SHP77 treated with DMSO at 0.1 percent for 48 hours (cell line): ENCODE measurements around the gene BEX5.
"Not testable (repeated sequence)": the region's sequence is repeated elsewhere in the genome, so short reads cannot be mapped to it uniquely, and the experiment has no call there.

Experiments
- DNase-seq: peaks from one replicate; lab custom pipeline; 2025; lab: John Stamatoyannopoulos, UW

BEX5 gene

GRCh38 chrX:102155806-102156179 is at the start of gene BEX5:
Gene BEX5, minus strand, starts transcription at chrX:102155977. Its CDS starts 1,712 bp downstream, at chrX:102154265.
- DNase-seq = peak; percentile 53

- no peak for DNase-seq
Measured at GRCh38 chrX:102185967-102186720, 30.4 kb upstream of the BEX5 start.

GRCh38 chrX:102154900-102155805 is 624 bp downstream of the BEX5 start:
- no peak for DNase-seq

- DNase-seq = peak; percentile 16
Measured at GRCh38 chrX:102154218-102154860, 1.4 kb downstream of the BEX5 start.

- not testable (repeated sequence) for DNase-seq
Measured at GRCh38 chrX:102142274-102142673, 13.5 kb downstream of the BEX5 start, which contains the start of gene TCEAL6. Gene TCEAL6, minus strand, starts transcription at chrX:102142481.

GRCh38 chrX:102141631-102142030 is 14.1 kb downstream of the BEX5 start:
- not testable (repeated sequence) for DNase-seq

GRCh38 chrX:102140876-102141275 is 14.9 kb downstream of the BEX5 start:
- not testable (repeated sequence) for DNase-seq

- DNase-seq = no peak
Measured at GRCh38 chrX:102138064-102138463, 17.7 kb downstream of the BEX5 start.

GRCh38 chrX:102129473-102129872 is 26.3 kb downstream of the BEX5 start:
- no peak for DNase-seq

GRCh38 chrX:102126863-102127262 is 28.9 kb downstream of the BEX5 start:
- no peak for DNase-seq

GRCh38 chrX:102126080-102126818 is 29.5 kb downstream of the BEX5 start:
- not testable (repeated sequence) for DNase-seq

GRCh38 chrX:102125436-102125835 is 30.3 kb downstream of the BEX5 start, which contains the start of gene TCEAL2:
Gene TCEAL2, plus strand, starts transcription at chrX:102125679. Its CDS starts 1,152 bp downstream, at chrX:102126831.
- not testable (repeated sequence) for DNase-seq

GRCh38 chrX:102125014-102125413 is 30.8 kb downstream of the BEX5 start:
- not testable (repeated sequence) for DNase-seq

GRCh38 chrX:102115748-102116147 is 40.0 kb downstream of the BEX5 start:
- DNase-seq = no peak

- no peak for DNase-seq
Measured at GRCh38 chrX:102113367-102113766, 42.4 kb downstream of the BEX5 start.
